Dendritic cell treated with granulocyte-macrophage colony-stimulating factor and Interleukin-4, amounts not matched to agents 40 ng/mL and 50 ng/mL, for 4 days (primary cell): ENCODE results near the gene C16orf92.
A peak's percentile ranks its signal among the peaks of the same experiment; 100 is the strongest.

Experiments used
- H3K27ac Mint-ChIP-seq: one replicate; pipeline ENCODE4 v1.8.0; 2022; ENCODE audit warnings: mild to moderate bottlenecking, mixed read lengths
- H3K27me3 Mint-ChIP-seq: one replicate; pipeline ENCODE4 v1.8.0; 2022; ENCODE audit warnings: mild to moderate bottlenecking, mixed read lengths
- H3K36me3 Mint-ChIP-seq: one replicate; pipeline ENCODE4 v1.8.0; 2022; ENCODE audit warnings: low read depth, mixed read lengths
- H3K4me1 Mint-ChIP-seq: one replicate; pipeline ENCODE4 v1.8.0; 2022; ENCODE audit warnings: low read depth, mixed read lengths
- H3K4me3 Mint-ChIP-seq: one replicate; pipeline ENCODE4 v1.8.0; 2022; ENCODE audit warnings: mild to moderate bottlenecking, moderate library complexity, mixed read lengths
- H3K9me3 Mint-ChIP-seq: one replicate; pipeline ENCODE4 v1.8.0; 2022; ENCODE audit warnings: mixed read lengths
- intact Hi-C: fragments of 100-400 bp; cut with micrococcal nuclease; formaldehyde crosslinking; loops from one replicate; pipeline ENCODE4 v1.15.0; 2022

Gene C16orf92

GRCh38 chr16:30022887-30023286 lies at the start of gene C16orf92:
Gene C16orf92 (plus strand): TSS chr16:30023198. CDS start chr16:30023341, 143 bp downstream.
- H3K27me3 Mint-ChIP-seq: peaks cover 33% of the 10 kb centered on the region
- no peak within 1 kb of the TSS for H3K4me3 Mint-ChIP-seq
- intact Hi-C loops: no loop called here
- H3K9me3 Mint-ChIP-seq: no peaks in the 10 kb centered on the region
- H3K36me3 Mint-ChIP-seq: no peaks in the 10 kb centered on the region
- H3K4me1 Mint-ChIP-seq: peaks cover 21% of the 10 kb centered on the region
- H3K27ac Mint-ChIP-seq: no peak within 1 kb of the TSS

DNA sequence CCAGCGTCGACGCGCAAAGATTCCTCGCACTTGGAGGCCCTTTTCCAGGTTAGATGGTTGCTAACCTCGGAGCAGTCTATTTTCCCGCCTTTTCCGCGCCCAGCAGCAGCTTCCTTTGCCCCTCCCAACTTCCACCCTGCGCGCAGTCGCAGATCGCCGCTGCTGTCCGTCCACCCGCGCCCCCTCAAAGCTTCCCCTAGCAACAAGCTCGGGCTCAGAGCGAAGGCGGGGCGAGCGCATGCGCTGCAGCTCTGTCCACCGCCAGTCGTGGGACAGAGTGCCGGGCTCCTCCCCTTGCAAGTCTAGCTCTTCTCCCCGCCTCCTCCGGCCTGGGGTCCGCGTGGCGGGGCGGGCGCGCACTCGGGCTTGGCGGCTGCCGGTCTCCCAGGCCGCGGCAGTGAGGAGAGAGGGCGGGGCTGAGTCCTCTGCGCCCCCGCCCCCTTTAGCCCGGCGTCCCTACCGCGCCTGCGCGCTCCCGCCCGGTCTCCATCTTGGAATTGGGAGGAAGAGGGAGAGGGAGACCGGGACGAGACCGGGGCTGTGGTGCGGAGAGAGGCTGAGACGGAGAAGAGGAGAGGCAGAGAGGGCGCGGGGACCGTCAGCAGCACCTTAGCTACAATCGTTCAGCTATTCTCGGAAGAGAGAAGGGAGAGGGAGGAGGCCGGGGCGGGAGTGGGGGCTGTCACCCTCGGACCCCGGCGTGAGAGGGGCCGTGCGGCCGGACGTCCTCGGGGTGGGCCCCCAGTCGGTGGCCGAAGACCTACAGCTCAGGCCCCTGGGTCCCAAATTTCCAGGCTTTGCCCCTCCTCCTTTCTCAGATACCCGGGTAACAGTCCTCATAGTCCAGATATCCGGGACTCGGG lies 49.4 kb upstream of the C16orf92 start, which contains the start of gene TAOK2:
Gene TAOK2, plus strand, starts transcription at position 485 of the 863 bp plus-strand sequence. CDS start 3,905 bp downstream, outside the sequence.
- peak within 1 kb of the TSS; percentile 90 for H3K4me3 Mint-ChIP-seq
- peaks cover 63% of the 10 kb centered on the region for H3K4me1 Mint-ChIP-seq
- intact Hi-C loops: loop anchor here (1.0 to 10.0 kb wide), 3 partner anchors 23 to 159 kb away; partner anchors contain the start of genes CDIPT, INO80E, PAGR1 and PRRT2
- no peaks in the 10 kb centered on the region for H3K9me3 Mint-ChIP-seq
- no peaks in the 10 kb centered on the region for H3K27me3 Mint-ChIP-seq
- H3K36me3 Mint-ChIP-seq: peaks cover 78% of the 10 kb centered on the region
- H3K27ac Mint-ChIP-seq: peak within 1 kb of the TSS; percentile 88

DNA sequence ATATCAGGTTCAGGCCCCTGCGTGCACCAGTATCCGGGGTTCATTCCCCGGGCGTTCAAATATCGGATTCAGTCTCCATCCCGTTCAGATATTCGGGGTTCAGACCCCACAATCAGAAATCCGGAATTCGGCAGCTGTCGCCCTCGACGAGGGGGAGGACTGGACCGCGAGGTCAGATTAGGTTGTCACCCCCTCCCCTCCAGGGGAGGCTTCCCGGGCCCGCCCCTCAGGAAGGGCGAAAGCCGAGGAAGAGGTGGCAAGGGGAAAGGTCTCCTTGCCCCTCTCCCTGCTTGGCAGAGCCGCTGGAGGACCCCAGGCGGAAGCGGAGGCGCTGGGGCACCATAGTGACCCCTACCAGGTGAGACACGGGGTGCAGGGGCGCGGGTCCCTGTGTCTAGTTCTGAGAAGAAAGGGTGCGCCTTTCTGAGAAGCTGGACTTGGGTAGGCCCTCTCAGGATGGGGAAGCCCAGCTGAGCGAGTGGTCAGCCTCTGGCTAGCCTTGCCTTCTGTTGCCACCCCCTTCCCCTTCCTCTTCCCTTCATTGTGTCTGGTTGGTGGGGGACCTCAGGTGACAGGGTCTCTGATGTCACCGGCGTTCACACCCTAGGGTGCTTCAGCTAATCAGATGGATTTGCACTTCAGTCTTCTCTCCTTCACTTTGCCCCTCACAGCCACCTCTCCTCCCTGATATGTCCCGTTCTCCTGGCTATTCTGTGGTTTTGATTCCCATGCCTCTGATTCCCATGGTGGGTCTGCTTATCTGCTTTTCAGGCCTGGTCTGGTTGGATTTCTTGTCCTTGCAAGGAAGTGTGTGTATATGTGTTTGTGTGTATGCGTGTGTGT lies 48.5 kb upstream of the C16orf92 start:
- Mint-ChIP-seq H3K27ac (peak overlapping the region; percentile 88), H3K4me3 (peak overlapping the region; percentile 90), H3K4me1 (peaks cover 63% of the 10 kb centered on the region), H3K9me3 (no peaks in the 10 kb centered on the region), H3K36me3 (peaks cover 78% of the 10 kb centered on the region), H3K27me3 (no peaks in the 10 kb centered on the region)
- intact Hi-C loops: loop anchor here (10.0 kb wide), 1 partner anchor 160 kb away; the partner anchor contains the start of genes PAGR1 and PRRT2

GRCh38 chr16:29975134-29975538 lies 47.9 kb upstream of the C16orf92 start:
- intact Hi-C loops: loop anchor here (10.0 kb wide), 1 partner anchor 160 kb away; the partner anchor contains the start of genes PAGR1 and PRRT2
- Mint-ChIP-seq H3K27ac (peak overlapping the region; percentile 88), H3K36me3 (peaks cover 78% of the 10 kb centered on the region), H3K4me1 (peaks cover 63% of the 10 kb centered on the region), H3K4me3 (peak overlapping the region; percentile 90), H3K9me3 (no peaks in the 10 kb centered on the region), H3K27me3 (no peaks in the 10 kb centered on the region)

- intact Hi-C loops: loop anchor here (10.0 kb wide), 1 partner anchor 161 kb away; the partner anchor contains the start of genes PAGR1 and PRRT2
- H3K4me1 Mint-ChIP-seq: peaks cover 63% of the 10 kb centered on the region
- H3K27ac Mint-ChIP-seq: peak overlapping the region; percentile 88
- no peaks in the 10 kb centered on the region for H3K9me3 Mint-ChIP-seq
- H3K27me3 Mint-ChIP-seq: no peaks in the 10 kb centered on the region
- peak overlapping the region; percentile 90 for H3K4me3 Mint-ChIP-seq
- H3K36me3 Mint-ChIP-seq: peaks cover 78% of the 10 kb centered on the region
Observed at GRCh38 chr16:29975811-29976511, 47.0 kb upstream of the C16orf92 start.

DNA sequence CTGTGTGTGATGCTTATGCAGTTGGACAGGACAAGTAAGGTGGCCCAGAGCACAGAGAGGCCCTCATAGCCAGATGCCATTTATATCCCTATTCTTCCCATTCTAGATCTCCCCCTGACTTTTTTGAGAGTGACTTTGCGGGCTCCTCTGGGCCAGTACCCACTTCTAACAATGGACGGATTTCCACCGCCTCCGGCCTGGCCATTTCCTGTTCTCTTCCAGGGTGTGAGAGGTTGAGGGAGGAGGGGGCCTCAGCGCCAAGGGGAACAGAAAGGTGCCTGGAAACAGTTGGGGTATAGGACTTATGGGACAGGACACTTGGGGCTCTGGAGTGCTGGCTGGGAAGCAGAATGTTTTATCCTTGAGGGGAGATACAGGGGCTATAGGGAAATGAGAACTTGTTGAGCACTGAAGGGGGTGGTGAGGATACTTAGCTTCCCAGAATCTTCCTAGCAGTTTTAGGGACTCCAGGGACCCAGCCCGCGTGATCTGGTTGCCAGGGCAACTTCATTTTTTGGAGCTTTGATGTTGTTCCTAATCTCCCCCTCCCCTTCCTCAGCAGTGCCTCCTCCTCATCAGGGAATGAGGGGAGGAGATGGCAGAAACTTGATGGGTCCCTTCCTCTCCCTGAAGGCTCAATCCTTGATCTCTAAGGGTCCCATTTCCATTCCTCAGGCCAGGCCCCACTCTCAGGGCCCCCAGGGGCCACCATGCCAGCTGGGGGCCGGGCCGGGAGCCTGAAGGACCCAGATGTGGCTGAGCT lies 45.8 kb upstream of the C16orf92 start:
- Mint-ChIP-seq H3K27me3 (no peaks in the 10 kb centered on the region), H3K4me1 (peaks cover 56% of the 10 kb centered on the region), H3K9me3 (no peaks in the 10 kb centered on the region), H3K36me3 (peaks cover 78% of the 10 kb centered on the region), H3K4me3 (no peak overlapping the region), H3K27ac (peak overlapping the region; percentile 88)
- intact Hi-C loops: loop anchor here (10.0 kb wide), 1 partner anchor 162 kb away; the partner anchor contains the start of genes PAGR1 and PRRT2

DNA sequence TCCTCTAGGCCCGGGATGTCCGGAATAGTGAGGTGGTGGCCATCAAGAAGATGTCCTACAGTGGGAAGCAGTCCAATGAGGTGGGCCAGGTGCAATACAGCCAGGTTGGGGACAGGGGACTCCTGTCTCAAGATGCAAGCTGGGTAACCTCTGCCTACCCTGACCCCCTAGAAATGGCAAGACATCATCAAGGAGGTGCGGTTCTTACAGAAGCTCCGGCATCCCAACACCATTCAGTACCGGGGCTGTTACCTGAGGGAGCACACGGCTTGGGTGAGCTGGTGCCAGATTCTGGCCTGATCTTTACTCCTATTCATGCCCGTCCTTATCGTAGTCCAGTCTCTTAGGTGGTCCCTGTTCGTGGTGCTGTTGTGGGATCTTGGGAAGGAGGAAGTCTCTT lies 44.9 kb upstream of the C16orf92 start:
- no peaks in the 10 kb centered on the region for H3K27me3 Mint-ChIP-seq
- H3K4me3 Mint-ChIP-seq: no peak overlapping the region
- H3K36me3 Mint-ChIP-seq: peaks cover 78% of the 10 kb centered on the region
- H3K9me3 Mint-ChIP-seq: no peaks in the 10 kb centered on the region
- intact Hi-C loops: loop anchor here (10.0 kb wide), 1 partner anchor 163 kb away; the partner anchor contains the start of genes PAGR1 and PRRT2
- peaks cover 47% of the 10 kb centered on the region for H3K4me1 Mint-ChIP-seq
- no peak overlapping the region for H3K27ac Mint-ChIP-seq

DNA sequence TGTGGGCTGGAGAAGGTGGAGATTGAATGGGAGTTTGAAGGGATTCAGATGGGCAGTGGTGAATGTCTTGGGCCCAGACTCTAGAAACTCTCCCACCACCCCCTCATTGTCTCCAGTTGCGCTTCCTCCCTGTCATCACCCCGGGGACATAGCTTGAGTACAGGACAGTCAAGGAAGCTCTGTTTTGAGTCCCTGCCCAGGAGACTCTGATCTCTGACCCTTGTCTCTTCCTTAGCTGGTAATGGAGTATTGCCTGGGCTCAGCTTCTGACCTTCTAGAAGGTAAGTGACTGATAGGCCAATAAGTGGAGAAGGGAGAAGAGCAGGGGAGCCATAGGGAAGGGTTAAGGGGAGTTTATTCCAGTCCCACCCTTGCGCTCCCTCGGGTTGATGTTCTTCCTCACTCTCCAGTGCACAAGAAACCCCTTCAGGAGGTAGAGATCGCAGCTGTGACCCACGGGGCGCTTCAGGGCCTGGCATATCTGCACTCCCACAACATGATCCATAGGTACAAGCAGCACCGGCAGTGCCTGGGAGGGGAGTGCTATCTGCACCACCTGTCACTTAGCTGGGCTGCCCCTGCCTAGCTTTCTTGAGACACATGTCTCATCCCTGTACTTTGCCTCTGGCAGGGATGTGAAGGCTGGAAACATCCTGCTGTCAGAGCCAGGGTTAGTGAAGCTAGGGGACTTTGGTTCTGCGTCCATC lies 44.3 kb upstream of the C16orf92 start:
- no peaks in the 10 kb centered on the region for H3K27me3 Mint-ChIP-seq
- H3K4me3 Mint-ChIP-seq: no peak overlapping the region
- peak overlapping the region; percentile 3 for H3K27ac Mint-ChIP-seq
- H3K4me1 Mint-ChIP-seq: peaks cover 42% of the 10 kb centered on the region
- H3K9me3 Mint-ChIP-seq: no peaks in the 10 kb centered on the region
- H3K36me3 Mint-ChIP-seq: peaks cover 81% of the 10 kb centered on the region
- intact Hi-C loops: loop anchor here (10.0 kb wide), 1 partner anchor 164 kb away; the partner anchor contains the start of genes PAGR1 and PRRT2

- intact Hi-C loops: no loop called here
- H3K4me1 Mint-ChIP-seq: peaks cover 8% of the 10 kb centered on the region
- no peak overlapping the region for H3K27ac Mint-ChIP-seq
- H3K36me3 Mint-ChIP-seq: peaks cover 100% of the 10 kb centered on the region
- H3K27me3 Mint-ChIP-seq: no peaks in the 10 kb centered on the region
- H3K9me3 Mint-ChIP-seq: no peaks in the 10 kb centered on the region
- no peak overlapping the region for H3K4me3 Mint-ChIP-seq
Observed at GRCh38 chr16:29982560-29983419, 40.2 kb upstream of the C16orf92 start.

DNA sequence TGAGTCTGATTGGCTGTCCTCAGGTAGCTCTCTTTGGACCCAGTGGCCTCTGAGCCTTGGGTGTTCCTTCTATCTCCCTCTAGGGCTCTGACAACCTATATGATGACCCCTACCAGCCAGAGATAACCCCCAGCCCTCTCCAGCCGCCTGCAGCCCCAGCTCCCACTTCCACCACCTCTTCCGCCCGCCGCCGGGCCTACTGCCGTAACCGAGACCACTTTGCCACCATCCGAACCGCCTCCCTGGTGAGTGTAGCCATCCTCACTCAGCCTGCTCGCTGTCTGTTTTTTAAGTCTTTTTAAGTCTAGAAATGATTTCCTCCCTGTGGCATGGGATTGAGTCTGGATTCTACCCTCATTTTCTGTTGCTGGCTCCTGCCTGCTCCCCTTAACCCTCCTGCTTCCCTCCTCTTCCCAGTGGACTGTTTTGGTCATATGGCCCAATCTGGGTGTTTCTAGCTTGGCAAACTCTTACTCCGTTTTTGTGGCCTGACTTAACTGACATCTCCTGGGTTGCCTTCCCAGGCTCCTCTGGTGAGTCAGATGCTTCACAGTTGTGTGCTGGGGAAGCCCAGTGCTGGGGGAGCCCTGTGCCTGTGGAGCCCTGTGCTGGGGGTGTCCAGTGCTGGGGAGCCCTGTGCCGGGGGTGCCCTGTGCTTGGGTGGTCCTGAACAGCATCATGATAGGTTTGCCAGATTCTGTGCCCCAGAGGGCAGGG lies 39.4 kb upstream of the C16orf92 start:
- intact Hi-C loops: no loop called here
- no peaks in the 10 kb centered on the region for H3K27me3 Mint-ChIP-seq
- peaks cover under 1% of the 10 kb centered on the region for H3K4me1 Mint-ChIP-seq
- H3K4me3 Mint-ChIP-seq: no peak overlapping the region
- peaks cover 100% of the 10 kb centered on the region for H3K36me3 Mint-ChIP-seq
- no peak overlapping the region for H3K27ac Mint-ChIP-seq
- H3K9me3 Mint-ChIP-seq: no peaks in the 10 kb centered on the region

DNA sequence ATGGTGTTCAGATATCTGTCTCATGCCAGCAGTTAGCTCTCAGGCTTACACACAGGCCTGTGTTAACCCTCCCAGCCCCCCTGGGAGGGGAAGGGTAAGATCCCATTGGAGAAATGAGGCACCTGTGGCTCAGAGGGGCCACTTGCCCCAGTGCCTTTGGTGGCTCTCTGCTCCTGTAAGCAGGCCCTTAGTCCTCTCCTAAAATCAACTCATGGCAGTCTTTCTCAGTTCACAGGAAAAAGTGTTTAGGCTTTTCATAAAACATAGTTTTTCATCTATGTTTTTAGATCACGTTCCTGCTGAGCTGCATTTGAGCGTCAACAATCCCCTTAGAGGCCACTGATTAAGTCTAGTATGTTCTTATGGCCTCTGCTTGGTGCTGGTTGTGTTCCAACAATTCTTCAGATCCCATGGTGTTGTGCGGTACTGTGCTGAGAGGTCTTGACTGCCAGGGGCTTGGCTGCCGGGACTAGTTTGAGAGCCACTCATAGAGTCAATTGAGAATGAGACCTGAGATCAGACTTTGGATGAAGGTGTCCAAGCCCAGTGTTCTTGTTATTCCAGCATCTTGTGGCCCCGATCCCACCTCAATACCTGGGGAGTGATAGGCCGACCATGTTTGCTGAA lies 38.7 kb upstream of the C16orf92 start:
- peaks cover 100% of the 10 kb centered on the region for H3K36me3 Mint-ChIP-seq
- no peak overlapping the region for H3K27ac Mint-ChIP-seq
- H3K27me3 Mint-ChIP-seq: no peaks in the 10 kb centered on the region
- intact Hi-C loops: no loop called here
- no peak overlapping the region for H3K4me3 Mint-ChIP-seq
- no peaks in the 10 kb centered on the region for H3K4me1 Mint-ChIP-seq
- H3K9me3 Mint-ChIP-seq: no peaks in the 10 kb centered on the region
